ENCODE results near the gene TMEM150C.

Gene TMEM150C

DNA sequence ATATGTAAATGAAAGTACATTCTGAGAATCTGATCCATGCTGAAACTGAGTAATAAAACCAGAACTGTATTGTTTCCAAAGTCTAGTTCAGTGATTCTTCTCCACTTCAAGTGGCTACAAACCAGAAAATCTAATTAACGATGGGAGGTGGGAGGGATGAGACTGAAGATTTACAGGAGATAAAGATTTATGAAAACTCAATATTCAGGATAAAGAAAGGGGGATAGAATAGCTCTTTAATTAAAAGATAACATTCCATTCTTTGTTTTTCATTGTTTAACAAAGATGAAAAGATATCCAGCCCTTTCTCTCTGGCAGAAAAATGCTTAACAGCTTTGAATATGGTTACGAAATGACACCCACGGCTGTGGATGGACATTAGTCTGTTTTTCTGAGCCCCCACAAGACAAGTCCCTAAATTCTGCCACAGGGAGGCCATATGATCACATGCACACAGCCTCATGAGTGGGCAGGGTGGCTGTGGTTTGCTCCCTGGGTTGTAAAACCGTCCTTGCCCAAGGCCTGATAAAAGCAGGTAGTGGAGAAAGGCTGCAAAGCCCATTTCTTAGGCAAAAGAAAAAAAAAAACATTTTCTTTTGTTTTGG, 36.4 kb downstream of the TMEM150C start:
- H4K20me1 ChIP-seq (ENCODE audit: low read depth, low read length): no peaks in the 10 kb centered on the region
- H3K4me3 ChIP-seq (ENCODE audit: insufficient read depth, low read length, poor library complexity, severe bottlenecking): no peak overlapping the region
- no peaks in the 10 kb centered on the region for H3K9me2 ChIP-seq (replicated peaks; ENCODE audit: insufficient read depth, low read length)
- no peaks in the 10 kb centered on the region for H3K27me3 ChIP-seq (ENCODE audit: low read length)
- H3K9ac ChIP-seq (ENCODE audit: low read length): no peak overlapping the region
- no peak overlapping the region for H3K27ac ChIP-seq (ENCODE audit: low read depth, low read length)
- no peak overlapping the region for H2AFZ ChIP-seq (ENCODE audit: low read depth, low read length, severe bottlenecking)
- no peaks in the 10 kb centered on the region for H3F3A ChIP-seq (ENCODE audit: insufficient read depth)
- TF ChIP-seq CTCF (IDR thresholded peaks at IDR 0.05; ENCODE audit: insufficient read depth, low read length, poor library complexity, severe bottlenecking) (no peak), EZH2phosphoT487 (conservative IDR thresholded peaks at IDR 0.05; ENCODE audit: low read length) (no peak)
- no peaks in the 10 kb centered on the region for H3K9me3 ChIP-seq (ENCODE audit: insufficient read depth, low read length)
- H3K79me2 ChIP-seq (ENCODE audit: insufficient read depth, low read length): no peaks in the 10 kb centered on the region
- no peaks in the 10 kb centered on the region for H3K36me3 ChIP-seq (ENCODE audit: low read length)
- H3K4me2 ChIP-seq (ENCODE audit: low read depth, low read length, poor library complexity, severe bottlenecking): no peak overlapping the region

DNA sequence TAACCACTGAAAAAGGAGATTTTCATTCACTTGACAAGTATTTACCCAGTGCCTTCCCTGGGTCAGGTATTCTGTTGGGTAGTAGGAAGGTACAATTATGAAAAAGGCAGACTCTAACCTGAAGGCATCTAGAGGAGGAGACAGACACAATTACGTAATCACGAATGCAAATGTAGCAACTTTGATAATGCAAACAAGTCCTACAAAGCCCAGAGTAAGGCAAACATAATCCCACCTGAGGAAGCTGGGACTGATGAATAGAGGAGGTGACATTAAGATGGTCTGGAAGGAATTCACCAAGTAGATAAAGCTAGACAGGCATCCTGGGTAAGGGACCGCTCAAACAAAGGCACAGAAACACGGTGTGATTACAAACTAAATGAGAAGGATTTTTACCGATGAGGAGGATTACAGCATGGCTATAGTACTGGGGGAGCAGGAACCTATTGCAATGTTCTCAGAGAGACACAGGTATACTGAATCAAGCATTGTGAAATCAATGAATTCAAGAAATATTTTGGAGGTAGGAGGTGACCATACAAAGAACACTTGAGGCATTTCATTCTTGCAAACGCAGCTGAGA, 37.1 kb downstream of the TMEM150C start:
- Histone ChIP-seq H3K9me3 (ENCODE audit: insufficient read depth, low read length) (no peaks in the 10 kb centered on the region), H2AFZ (ENCODE audit: low read depth, low read length, severe bottlenecking) (no peak overlapping the region), H3K27ac (ENCODE audit: low read depth, low read length) (no peak overlapping the region), H3K9ac (ENCODE audit: low read length) (no peak overlapping the region), H3K4me2 (ENCODE audit: low read depth, low read length, poor library complexity, severe bottlenecking) (no peak overlapping the region), H3K4me3 (ENCODE audit: insufficient read depth, low read length, poor library complexity, severe bottlenecking) (no peak overlapping the region), H3K27me3 (ENCODE audit: low read length) (no peaks in the 10 kb centered on the region), H3K79me2 (ENCODE audit: insufficient read depth, low read length) (no peaks in the 10 kb centered on the region), H3F3A (ENCODE audit: insufficient read depth) (no peaks in the 10 kb centered on the region), H4K20me1 (ENCODE audit: low read depth, low read length) (no peaks in the 10 kb centered on the region), H3K9me2 (replicated peaks; ENCODE audit: insufficient read depth, low read length) (no peaks in the 10 kb centered on the region), H3K36me3 (ENCODE audit: low read length) (no peaks in the 10 kb centered on the region)
- TF ChIP-seq CTCF (IDR thresholded peaks at IDR 0.05; ENCODE audit: insufficient read depth, low read length, poor library complexity, severe bottlenecking) (no peak), EZH2phosphoT487 (conservative IDR thresholded peaks at IDR 0.05; ENCODE audit: low read length) (no peak)

DNA sequence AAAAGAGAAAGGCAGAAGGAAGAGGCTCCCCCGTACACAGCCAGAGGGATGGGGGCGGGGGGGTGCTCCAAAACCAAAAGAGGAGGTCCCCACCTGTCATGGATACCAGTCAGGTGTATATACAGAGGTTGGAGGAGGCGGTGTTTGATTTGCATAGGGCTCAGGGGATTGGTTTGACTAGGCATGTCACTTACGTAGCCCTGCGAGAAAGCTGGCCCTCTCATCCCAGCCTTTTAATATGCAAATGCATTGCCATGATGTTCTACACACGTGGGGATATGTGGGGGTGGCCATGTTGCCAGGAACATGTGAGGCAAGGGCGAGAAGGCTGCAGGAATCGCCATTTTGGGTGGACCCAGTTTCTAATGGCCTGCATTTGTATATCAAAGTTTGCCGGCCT, 38.6 kb downstream of the TMEM150C start:
- Histone ChIP-seq H3K27ac (ENCODE audit: low read depth, low read length) (no peak overlapping the region), H3K9me2 (replicated peaks; ENCODE audit: insufficient read depth, low read length) (no peaks in the 10 kb centered on the region), H3K9me3 (ENCODE audit: insufficient read depth, low read length) (no peaks in the 10 kb centered on the region), H3K36me3 (ENCODE audit: low read length) (no peaks in the 10 kb centered on the region), H3K79me2 (ENCODE audit: insufficient read depth, low read length) (no peaks in the 10 kb centered on the region), H2AFZ (ENCODE audit: low read depth, low read length, severe bottlenecking) (no peak overlapping the region), H3K9ac (ENCODE audit: low read length) (no peak overlapping the region), H3K4me3 (ENCODE audit: insufficient read depth, low read length, poor library complexity, severe bottlenecking) (no peak overlapping the region), H3K27me3 (ENCODE audit: low read length) (no peaks in the 10 kb centered on the region), H3K4me2 (ENCODE audit: low read depth, low read length, poor library complexity, severe bottlenecking) (no peak overlapping the region), H3F3A (ENCODE audit: insufficient read depth) (no peaks in the 10 kb centered on the region), H4K20me1 (ENCODE audit: low read depth, low read length) (no peaks in the 10 kb centered on the region)
- TF ChIP-seq EZH2phosphoT487 (conservative IDR thresholded peaks at IDR 0.05; ENCODE audit: low read length): no peak
- TF ChIP-seq CTCF (IDR thresholded peaks at IDR 0.05; ENCODE audit: insufficient read depth, low read length, poor library complexity, severe bottlenecking): no peak

All from SU-DHL-6 (cell line).